Choroid plexus epithelial cell (primary cell): ENCODE results near the gene CALN1.

Experiments used
- DNase-seq: peaks from one replicate; pipeline ENCODE4 v3.0.0-alpha.2; 2010; ENCODE audit warnings: low read depth
- H3K4me3 ChIP-seq: 2 replicates; pipeline ENCODE4 v1.5.1; 2011; ENCODE audit warnings: low read depth, mild to moderate bottlenecking, control low read depth, low read length, moderate library complexity
- CTCF ChIP-seq: conservative IDR thresholded peaks from 2 replicates; pipeline ENCODE4 v1.5.1; 2011; ENCODE audit warnings: low read depth, mild to moderate bottlenecking, control low read depth, inconsistent platforms, low read length, moderate library complexity

CALN1 gene

DNA sequence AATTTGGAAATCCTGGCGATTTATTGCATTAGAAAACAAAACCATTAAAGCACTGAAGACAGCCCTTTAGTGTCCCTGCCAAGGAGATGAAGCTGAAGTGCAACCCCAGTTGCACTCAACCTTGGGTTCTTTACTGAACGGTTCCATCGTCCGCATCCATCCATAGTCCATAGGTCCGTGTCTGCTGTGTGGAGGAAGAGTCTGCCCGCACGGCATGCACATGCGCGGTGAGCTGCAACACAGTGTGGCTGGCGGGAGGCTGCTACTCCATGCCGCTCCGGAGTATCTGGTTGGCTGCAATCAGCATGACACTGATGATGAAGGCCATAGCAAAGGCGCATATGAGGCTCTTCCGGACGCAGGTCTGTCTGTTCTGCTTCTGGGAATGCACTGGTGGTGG lies 624.6 kb downstream of the CALN1 start:
- DNase-seq: peak; percentile 8
- no peak for TF ChIP-seq CTCF

GRCh38 chr7:71785216-71785615 lies 626.9 kb downstream of the CALN1 start:
- H3K4me3 ChIP-seq: no peak overlapping the region
- TF ChIP-seq CTCF: no peak

More for the DNA sequence above, 624.6 kb downstream of the CALN1 start:
- no peak overlapping the region for H3K4me3 ChIP-seq

DNA sequence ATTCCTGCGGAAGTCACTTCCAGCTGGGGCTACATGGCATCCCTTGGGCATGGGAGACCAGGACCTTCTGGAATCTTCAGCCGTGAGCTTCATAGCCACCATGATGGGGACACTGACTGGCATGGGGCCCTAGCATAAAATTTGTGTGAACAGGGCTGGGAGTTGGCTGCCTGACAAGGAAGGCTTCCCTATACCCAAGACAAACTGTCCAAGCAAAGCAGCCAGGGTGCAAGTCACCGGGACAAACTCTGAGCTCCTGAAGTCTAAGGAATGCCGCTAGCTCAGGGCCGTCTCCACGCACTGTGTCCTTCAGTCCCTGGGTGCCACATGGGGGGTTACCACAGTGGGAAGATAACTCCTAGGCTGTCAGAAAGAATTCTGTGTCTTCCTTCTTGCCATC lies 627.4 kb downstream of the CALN1 start:
- H3K4me3 ChIP-seq: no peak overlapping the region
- no peak for DNase-seq

More at GRCh38 chr7:71785216-71785615, 626.9 kb downstream of the CALN1 start:
- no peak for DNase-seq

DNA sequence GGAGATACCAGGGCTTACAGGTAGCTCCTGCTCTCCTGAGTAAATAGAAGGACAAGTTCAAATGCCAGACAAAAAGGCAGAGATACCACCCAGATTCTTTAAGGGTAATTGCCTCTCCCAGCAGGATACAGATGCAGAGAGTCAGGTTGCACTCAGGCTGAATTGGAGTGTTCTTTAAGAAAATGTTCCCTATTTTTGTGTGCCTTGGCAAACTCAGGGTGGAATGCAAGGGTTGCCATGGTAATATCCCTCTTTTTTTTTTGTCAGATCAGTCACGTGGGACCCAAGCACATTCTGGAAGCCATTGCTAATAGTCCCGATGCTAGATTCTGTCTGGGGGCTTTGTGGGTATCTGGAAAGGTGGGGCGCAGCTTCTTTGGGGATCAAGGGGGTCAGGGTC lies 628.0 kb downstream of the CALN1 start:
- no peak for TF ChIP-seq CTCF
- no peak overlapping the region for H3K4me3 ChIP-seq
- no peak for DNase-seq

More for the DNA sequence above, 627.4 kb downstream of the CALN1 start:
- no peak for TF ChIP-seq CTCF

DNA sequence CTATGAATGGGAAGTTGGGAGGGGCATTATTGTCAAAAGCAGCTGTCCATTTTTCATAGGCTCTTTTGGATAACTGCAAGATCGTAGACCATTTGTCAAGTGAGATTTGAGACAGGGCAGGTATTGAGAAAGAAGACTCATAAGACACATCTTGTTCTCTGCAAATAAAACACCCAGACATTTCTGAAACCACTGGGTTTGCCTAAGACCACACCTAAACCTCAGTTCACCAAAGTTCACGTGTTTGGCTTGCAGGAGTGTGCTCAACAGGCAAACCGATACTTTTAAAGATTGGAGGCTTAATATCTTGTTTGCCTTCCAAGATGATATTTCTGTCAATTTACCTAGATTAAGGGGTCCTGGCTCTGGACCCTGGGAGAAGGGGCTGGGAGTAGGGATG lies 628.4 kb downstream of the CALN1 start:
- no peak for TF ChIP-seq CTCF
- DNase-seq: no peak
- H3K4me3 ChIP-seq: no peak overlapping the region

DNA sequence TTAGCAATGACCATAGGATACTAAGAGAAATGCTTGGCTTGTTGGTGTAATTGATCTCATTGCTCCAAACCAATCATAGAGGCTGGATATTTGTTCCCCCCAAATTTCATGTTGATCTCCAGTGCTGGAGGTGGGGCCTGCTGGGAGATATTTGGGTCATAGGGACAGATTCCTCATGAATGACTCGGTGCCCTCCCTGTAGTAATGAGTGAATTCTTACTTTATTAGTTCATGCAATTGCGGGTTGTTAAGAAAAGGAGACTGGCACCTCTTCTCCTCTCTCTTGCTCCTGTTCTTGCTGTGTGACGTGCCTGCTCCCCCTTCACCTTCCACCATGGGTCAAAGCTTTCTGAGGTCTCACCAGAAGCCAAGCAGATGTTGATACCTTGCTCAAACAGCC lies 630.1 kb downstream of the CALN1 start:
- no peak overlapping the region for H3K4me3 ChIP-seq
- no peak for TF ChIP-seq CTCF
- no peak for DNase-seq

- H3K4me3 ChIP-seq: no peak overlapping the region
- TF ChIP-seq CTCF: no peak
- no peak for DNase-seq
Measured at GRCh38 chr7:71780282-71780681, 631.9 kb downstream of the CALN1 start.
